BLaER1 (cell line): ENCODE data around the gene CBFA2T2.
"Not testable (repeated sequence)": the region's sequence is repeated elsewhere in the genome, so short reads cannot be mapped to it uniquely, and the experiment has no call there.

ENCODE experiments used
- H3K27ac ChIP-seq: shearing (Covaris generic); formaldehyde crosslinking; 2 replicates; pipeline ENCODE4 v1.8.1; 2022
- H3K27me3 ChIP-seq: shearing (Covaris generic); formaldehyde crosslinking; 2 replicates; pipeline ENCODE4 v1.8.1; 2022
- H3K36me3 ChIP-seq: shearing (Covaris generic); formaldehyde crosslinking; 2 replicates; pipeline ENCODE4 v1.8.1; 2022
- H3K4me1 ChIP-seq: shearing (Covaris generic); formaldehyde crosslinking; 2 replicates; pipeline ENCODE4 v1.8.1; 2022
- H3K4me2 ChIP-seq: shearing (Covaris generic); formaldehyde crosslinking; 2 replicates; pipeline ENCODE4 v1.8.1; 2022
- H3K4me3 ChIP-seq: shearing (Covaris generic); formaldehyde crosslinking; 2 replicates; pipeline ENCODE4 v1.8.1; 2022
- H3K9ac ChIP-seq: shearing (Covaris generic); formaldehyde crosslinking; 2 replicates; pipeline ENCODE4 v1.8.1; 2022
- H3K9me3 ChIP-seq: shearing (Covaris generic); formaldehyde crosslinking; 2 replicates; pipeline ENCODE4 v1.8.1; 2022
- H4K20me1 ChIP-seq: shearing (Covaris generic); formaldehyde crosslinking; 2 replicates; pipeline ENCODE4 v1.8.1; 2022
- Cebpa-rat ChIP-seq: shearing (Covaris generic); IDR thresholded peaks from 2 replicates; pipeline ENCODE4 v1.8.1; 2022

The CBFA2T2 gene

GRCh38 chr20:33522256-33522820, 32.4 kb downstream of the CBFA2T2 start:
- H3K9me3 ChIP-seq = no peaks in the 10 kb centered on the region
- H3K36me3 ChIP-seq = peaks cover 15% of the 10 kb centered on the region; the same call in 1 of the 2 replicates
- no peak overlapping the region for H3K9ac ChIP-seq
- peaks cover 81% of the 10 kb centered on the region for H4K20me1 ChIP-seq
- TF ChIP-seq Cebpa-rat = no peak
- H3K4me1 ChIP-seq = peaks cover 9% of the 10 kb centered on the region
- no peak overlapping the region for H3K4me2 ChIP-seq
- H3K27me3 ChIP-seq = no peaks in the 10 kb centered on the region
- no peak overlapping the region for H3K4me3 ChIP-seq
- H3K27ac ChIP-seq = no peak overlapping the region

DNA sequence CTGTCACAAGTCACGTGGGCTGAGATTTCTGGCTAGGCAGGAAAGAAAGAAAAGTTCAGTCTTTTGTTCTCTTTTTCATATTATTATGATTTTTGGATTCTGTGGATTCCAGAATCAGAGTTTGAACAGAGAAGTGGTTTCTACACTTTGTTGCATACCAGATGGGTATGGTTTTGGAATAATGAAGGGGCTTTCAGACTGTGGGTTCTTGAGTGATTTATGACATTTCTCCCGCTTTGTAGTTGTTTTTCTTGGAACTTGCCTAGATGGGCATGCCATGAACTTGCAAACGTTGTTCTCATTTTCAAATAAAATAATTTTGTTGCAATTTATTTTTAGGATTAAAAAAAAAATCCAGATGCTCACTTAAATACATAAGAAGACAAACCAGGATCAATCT, 34.4 kb downstream of the CBFA2T2 start:
- H3K4me2 ChIP-seq = no peak overlapping the region
- H3K27ac ChIP-seq = no peak overlapping the region
- H3K9me3 ChIP-seq = no peaks in the 10 kb centered on the region
- H3K27me3 ChIP-seq = no peaks in the 10 kb centered on the region
- no peak overlapping the region for H3K4me3 ChIP-seq
- peaks cover 73% of the 10 kb centered on the region for H4K20me1 ChIP-seq
- H3K4me1 ChIP-seq = peaks cover 9% of the 10 kb centered on the region
- H3K36me3 ChIP-seq = peaks cover 15% of the 10 kb centered on the region; the same call in 1 of the 2 replicates
- no peak for TF ChIP-seq Cebpa-rat
- H3K9ac ChIP-seq = no peak overlapping the region

DNA sequence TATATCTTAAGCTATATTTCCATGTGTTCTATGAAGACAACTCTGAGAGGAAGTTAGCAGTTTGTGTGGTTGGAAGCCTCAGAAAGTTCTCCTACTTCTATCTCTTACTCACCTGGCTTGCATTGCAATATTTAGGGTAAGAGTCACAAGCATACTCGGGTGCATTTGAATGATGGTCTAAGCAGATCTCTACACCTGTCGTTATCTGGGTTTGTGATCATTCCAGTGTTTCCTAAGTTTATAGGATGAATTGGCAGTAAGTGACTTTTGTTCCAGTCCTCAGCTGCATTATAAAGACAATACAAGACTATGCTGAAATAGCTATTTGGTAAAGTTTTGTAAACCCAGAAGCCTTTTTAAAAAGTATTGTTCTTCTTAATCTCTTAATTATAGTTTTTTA, 36.9 kb downstream of the CBFA2T2 start:
- no peak overlapping the region for H3K4me3 ChIP-seq
- no peak for TF ChIP-seq Cebpa-rat
- H3K4me2 ChIP-seq = no peak overlapping the region
- peaks cover 3% of the 10 kb centered on the region; the same call in 1 of the 2 replicates for H3K4me1 ChIP-seq
- H3K36me3 ChIP-seq = peaks cover 15% of the 10 kb centered on the region; the same call in 1 of the 2 replicates
- no peak overlapping the region for H3K27ac ChIP-seq
- H4K20me1 ChIP-seq = peaks cover 64% of the 10 kb centered on the region
- H3K27me3 ChIP-seq = no peaks in the 10 kb centered on the region
- no peak overlapping the region for H3K9ac ChIP-seq
- H3K9me3 ChIP-seq = no peaks in the 10 kb centered on the region

GRCh38 chr20:33531047-33531877, 41.4 kb downstream of the CBFA2T2 start:
- H3K4me2 ChIP-seq = no peak overlapping the region

DNA sequence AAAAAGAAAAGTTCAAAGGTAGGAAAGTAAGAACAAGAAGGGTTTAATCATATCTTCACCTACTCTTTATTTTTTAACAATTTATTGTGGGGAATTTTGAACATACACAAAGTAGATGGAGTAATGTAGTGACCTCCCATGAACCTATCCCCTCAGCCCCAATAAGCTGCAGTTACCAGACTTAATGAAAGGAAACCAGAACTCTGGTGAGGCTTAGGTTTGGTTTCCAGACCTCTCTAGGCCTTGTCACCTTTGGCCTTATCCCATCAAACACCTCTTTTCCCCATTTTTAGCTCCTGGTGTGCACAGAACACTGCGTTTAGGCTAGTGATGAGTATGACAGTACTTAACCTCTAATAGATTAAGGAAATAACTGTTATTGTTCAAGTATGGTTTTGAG, 42.0 kb downstream of the CBFA2T2 start:
- H3K27ac ChIP-seq = no peak overlapping the region
- TF ChIP-seq Cebpa-rat = no peak
- H3K9ac ChIP-seq = no peak overlapping the region
- no peaks in the 10 kb centered on the region for H3K4me1 ChIP-seq
- peaks cover under 1% of the 10 kb centered on the region for H3K9me3 ChIP-seq
- H3K36me3 ChIP-seq = peaks cover 6% of the 10 kb centered on the region; the same call in 1 of the 2 replicates
- H3K4me3 ChIP-seq = no peak overlapping the region
- H3K4me2 ChIP-seq = no peak overlapping the region
- H4K20me1 ChIP-seq = peaks cover 37% of the 10 kb centered on the region; the same call in 1 of the 2 replicates
- H3K27me3 ChIP-seq = no peaks in the 10 kb centered on the region

More at GRCh38 chr20:33531047-33531877, 41.4 kb downstream of the CBFA2T2 start:
- Histone ChIP-seq H3K27ac (no peak overlapping the region), H3K36me3 (peaks cover 5% of the 10 kb centered on the region; the same call in 1 of the 2 replicates), H3K9ac (no peak overlapping the region), H3K9me3 (no peaks in the 10 kb centered on the region), H3K4me3 (no peak overlapping the region), H4K20me1 (peaks cover 42% of the 10 kb centered on the region; the same call in 1 of the 2 replicates), H3K4me1 (no peaks in the 10 kb centered on the region), H3K27me3 (no peaks in the 10 kb centered on the region)
- no peak for TF ChIP-seq Cebpa-rat

DNA sequence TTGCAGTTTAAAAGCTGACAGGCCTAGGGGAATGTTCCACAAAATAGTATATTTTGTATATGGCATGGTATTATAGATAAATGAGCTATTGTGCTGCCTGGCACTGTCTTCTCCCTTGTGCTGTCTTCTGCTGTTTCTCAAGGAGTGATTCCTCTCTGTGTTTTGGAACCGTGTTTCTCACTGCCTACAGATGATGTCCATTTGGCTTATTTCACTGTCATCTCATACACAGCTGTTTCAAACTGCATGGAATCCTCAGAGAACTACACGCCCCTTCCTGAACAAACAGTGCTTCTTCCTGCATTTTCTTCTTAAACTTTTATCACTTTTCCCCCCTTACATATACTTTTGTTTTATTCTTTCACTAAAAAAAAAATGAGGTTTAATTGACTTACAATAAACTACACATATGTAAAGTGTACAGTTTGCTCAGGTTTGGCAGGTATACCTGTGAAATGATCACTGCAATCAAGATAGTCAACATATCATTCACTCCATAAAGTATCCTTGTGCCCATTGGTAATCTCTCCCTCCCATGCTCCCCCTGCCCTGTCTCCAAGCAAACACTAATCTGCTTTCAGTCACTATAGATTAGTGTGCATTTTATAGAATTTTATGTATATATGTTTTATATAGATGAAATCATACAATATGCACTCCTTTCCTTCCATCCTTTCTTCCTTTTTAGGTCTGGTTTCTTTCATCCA, 43.0 kb downstream of the CBFA2T2 start:
- no peaks in the 10 kb centered on the region for H3K27me3 ChIP-seq
- H3K27ac ChIP-seq = no peak overlapping the region
- H3K9me3 ChIP-seq = peaks cover 7% of the 10 kb centered on the region
- no peak overlapping the region for H3K4me3 ChIP-seq
- peaks cover 13% of the 10 kb centered on the region for H3K36me3 ChIP-seq
- H3K4me2 ChIP-seq = no peak overlapping the region
- H4K20me1 ChIP-seq = peaks cover 32% of the 10 kb centered on the region; the same call in 1 of the 2 replicates
- no peaks in the 10 kb centered on the region for H3K4me1 ChIP-seq
- H3K9ac ChIP-seq = no peak overlapping the region
- no peak for TF ChIP-seq Cebpa-rat

DNA sequence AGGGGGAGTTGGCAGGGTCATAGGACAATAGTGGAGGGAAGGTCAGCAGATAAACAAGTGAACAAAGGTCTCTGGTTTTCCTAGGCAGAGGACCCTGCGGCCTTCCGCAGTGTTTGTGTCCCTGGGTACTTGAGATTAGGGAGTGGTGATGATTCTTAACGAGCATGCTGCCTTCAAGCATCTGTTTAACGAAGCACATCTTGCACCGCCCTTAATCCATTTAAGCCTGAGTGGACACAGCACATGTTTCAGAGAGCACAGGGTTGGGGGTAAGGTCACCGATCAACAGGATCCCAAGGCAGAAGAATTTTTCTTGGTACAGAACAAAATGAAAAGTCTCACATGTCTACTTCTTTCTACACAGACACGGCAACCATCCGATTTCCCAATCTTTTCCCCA, 45.8 kb downstream of the CBFA2T2 start:
- Histone ChIP-seq H3K36me3 (peaks cover 13% of the 10 kb centered on the region), H4K20me1 (peaks cover 41% of the 10 kb centered on the region; the same call in 1 of the 2 replicates)
- H3K27me3 ChIP-seq, H3K4me2 ChIP-seq, H3K27ac ChIP-seq, H3K4me3 ChIP-seq, H3K4me1 ChIP-seq, H3K9me3 ChIP-seq, H3K9ac ChIP-seq: not testable (repeated sequence)

- Histone ChIP-seq H4K20me1 (peaks cover 37% of the 10 kb centered on the region; the same call in 1 of the 2 replicates), H3K27me3 (no peaks in the 10 kb centered on the region)
Observed at GRCh38 chr20:33537608-33538007, 47.7 kb downstream of the CBFA2T2 start.

GRCh38 chr20:33539129-33539528, 49.2 kb downstream of the CBFA2T2 start:
- Histone ChIP-seq H3K4me3 (no peak overlapping the region), H3K4me2 (no peak overlapping the region), H3K36me3 (peaks cover 8% of the 10 kb centered on the region), H4K20me1 (peaks cover 41% of the 10 kb centered on the region), H3K27ac (no peak overlapping the region), H3K9me3 (peaks cover 7% of the 10 kb centered on the region), H3K4me1 (peaks cover 8% of the 10 kb centered on the region; the same call in 1 of the 2 replicates), H3K9ac (no peak overlapping the region), H3K27me3 (no peaks in the 10 kb centered on the region)
- TF ChIP-seq Cebpa-rat = no peak

More at GRCh38 chr20:33537608-33538007, 47.7 kb downstream of the CBFA2T2 start:
- H3K9me3 ChIP-seq = peaks cover 7% of the 10 kb centered on the region
- no peak overlapping the region for H3K27ac ChIP-seq
- no peak for TF ChIP-seq Cebpa-rat
- H3K9ac ChIP-seq = no peak overlapping the region
- H3K4me2 ChIP-seq = no peak overlapping the region
- peaks cover 8% of the 10 kb centered on the region; the same call in 1 of the 2 replicates for H3K4me1 ChIP-seq
- H3K36me3 ChIP-seq = peaks cover 13% of the 10 kb centered on the region
- H3K4me3 ChIP-seq = no peak overlapping the region

- Histone ChIP-seq H3K36me3 (peaks cover 8% of the 10 kb centered on the region), H3K4me2 (no peak overlapping the region), H3K4me1 (peaks cover 8% of the 10 kb centered on the region; the same call in 1 of the 2 replicates), H3K9me3 (peaks cover 7% of the 10 kb centered on the region), H3K27me3 (no peaks in the 10 kb centered on the region), H3K27ac (no peak overlapping the region), H4K20me1 (peaks cover 49% of the 10 kb centered on the region), H3K4me3 (no peak overlapping the region), H3K9ac (no peak overlapping the region)
- no peak for TF ChIP-seq Cebpa-rat
Observed at GRCh38 chr20:33540427-33540826, 50.5 kb downstream of the CBFA2T2 start.
